Activated naive CD4-positive, alpha-beta T cell treated with anti-CD3 and anti-CD28 coated beads for 36 hours (primary cell): ENCODE measurements around the gene EVA1C. TPM values are rescaled to one million over a fixed set of nuclear protein-coding genes. Genes with fewer than 3 reads are reported as not detected.
"Not testable (repeated sequence)": the region's sequence is repeated elsewhere in the genome, so short reads cannot be mapped to it uniquely, and the experiment has no call there.

Source experiments
- CTCF ChIA-PET: fragments of 350-600 bp; sonication (Branson Sonifier 250); formaldehyde crosslinking; loops from one replicate; lab custom pipeline; 2021; ENCODE audit warnings: antibody characterized with exemption; lab: Charles Lee
- DNase-seq: peaks from one replicate; pipeline ENCODE4 v3.0.0-alpha.2; 2020
- H3K27ac Mint-ChIP-seq: one replicate; pipeline ENCODE4 v1.8.0; 2021; ENCODE audit warnings: mild to moderate bottlenecking, mixed read lengths
- H3K27me3 Mint-ChIP-seq: one replicate; pipeline ENCODE4 v1.8.0; 2021; ENCODE audit warnings: low read depth, mixed read lengths
- H3K36me3 Mint-ChIP-seq: one replicate; pipeline ENCODE4 v1.8.0; 2021; ENCODE audit warnings: low read depth, mixed read lengths
- H3K4me1 Mint-ChIP-seq: one replicate; pipeline ENCODE4 v1.8.0; 2021; ENCODE audit warnings: low read depth, mixed read lengths
- H3K4me3 Mint-ChIP-seq: one replicate; pipeline ENCODE4 v1.8.0; 2021; ENCODE audit warnings: mild to moderate bottlenecking, moderate library complexity, mixed read lengths
- H3K9me3 Mint-ChIP-seq: one replicate; pipeline ENCODE4 v1.8.0; 2021; ENCODE audit warnings: mixed read lengths
- intact Hi-C: fragments of 100-400 bp; cut with micrococcal nuclease; formaldehyde crosslinking; loops from one replicate; pipeline ENCODE4 v1.15.1; 2023
- total RNA-seq, 2 experiments: library from RNA; stranded (reverse); gene quantifications; one replicate each; pipeline ENCODE4 v1.2.3, GENCODE V29; 2021

Gene EVA1C
- total RNA-seq, 2 experiments from 2014 or later = 5.3 to 5.9 TPM

DNA sequence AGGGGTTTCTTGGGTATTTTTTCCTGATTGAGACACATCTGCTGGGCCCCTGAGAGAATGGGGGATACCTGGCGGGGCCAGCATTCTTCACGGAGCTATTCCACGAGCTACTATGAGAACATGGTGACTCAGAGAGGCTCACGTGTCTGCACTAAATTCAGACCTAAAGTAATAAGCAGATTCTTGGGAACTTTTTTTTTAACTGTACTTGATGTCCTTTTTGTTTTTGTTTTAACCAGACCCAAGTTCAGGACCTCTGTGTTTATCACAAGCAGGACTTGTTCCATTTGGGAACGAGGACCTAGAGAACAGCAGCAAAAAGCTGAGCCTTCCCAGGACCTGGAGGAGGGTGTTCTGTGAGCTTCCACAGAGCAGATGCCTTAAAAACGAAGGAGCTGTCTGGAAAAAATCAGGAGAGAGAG, 44.0 kb downstream of the EVA1C start:
- intact Hi-C loops = no loop called here
- H3K9me3 Mint-ChIP-seq = no peaks in the 10 kb centered on the region
- no peak for DNase-seq
- H3K4me1 Mint-ChIP-seq = no peaks in the 10 kb centered on the region
- no peak overlapping the region for H3K27ac Mint-ChIP-seq
- CTCF ChIA-PET = interaction anchor here (1.2 kb wide), 1 partner anchor 145 kb away, joined by 4 read pairs; no protein-coding TSS in a partner anchor
- no peak overlapping the region for H3K4me3 Mint-ChIP-seq
- peaks cover 17% of the 10 kb centered on the region for H3K36me3 Mint-ChIP-seq
- no peaks in the 10 kb centered on the region for H3K27me3 Mint-ChIP-seq

- intact Hi-C loops = no loop called here
- H3K4me1 Mint-ChIP-seq = no peaks in the 10 kb centered on the region
- DNase-seq = no peak
- peaks cover 18% of the 10 kb centered on the region for H3K36me3 Mint-ChIP-seq
- no peak overlapping the region for H3K4me3 Mint-ChIP-seq
- no peaks in the 10 kb centered on the region for H3K9me3 Mint-ChIP-seq
- H3K27me3 Mint-ChIP-seq = no peaks in the 10 kb centered on the region
- no peak overlapping the region for H3K27ac Mint-ChIP-seq
- CTCF ChIA-PET = interaction anchor here (1.2 kb wide), 1 partner anchor 144 kb away, joined by 4 read pairs; no protein-coding TSS in a partner anchor
These were observed 44.9 kb downstream of the EVA1C start for GRCh38 chr21:32457360-32457840.

- H3K4me3 Mint-ChIP-seq = no peak overlapping the region
- no peaks in the 10 kb centered on the region for H3K27me3 Mint-ChIP-seq
- H3K36me3 Mint-ChIP-seq = peaks cover 20% of the 10 kb centered on the region
- no peaks in the 10 kb centered on the region for H3K9me3 Mint-ChIP-seq
- intact Hi-C loops = no loop called here
- H3K27ac Mint-ChIP-seq = no peak overlapping the region
- no peaks in the 10 kb centered on the region for H3K4me1 Mint-ChIP-seq
- no peak for DNase-seq
- CTCF ChIA-PET = no interaction called here
These were observed 45.5 kb downstream of the EVA1C start for GRCh38 chr21:32457962-32458361.

DNA sequence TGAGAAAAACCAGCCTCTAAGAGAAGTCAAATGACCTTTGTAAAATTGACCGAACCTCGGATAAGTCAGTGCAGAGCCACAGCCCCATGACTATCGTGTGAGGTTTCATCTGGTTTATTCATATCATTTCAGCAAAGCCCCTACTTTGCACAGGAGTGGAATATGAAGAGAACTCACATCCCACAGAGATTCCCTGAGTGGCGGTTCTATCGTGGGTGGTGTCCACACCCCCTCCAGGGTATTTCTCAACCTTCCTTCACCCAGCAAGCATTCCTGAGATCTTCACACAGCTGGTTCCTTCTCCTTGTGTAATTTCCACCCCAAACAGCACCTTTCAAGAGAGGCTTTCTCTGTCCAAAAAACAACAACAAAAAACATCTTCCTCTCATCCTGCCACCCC, 47.5 kb downstream of the EVA1C start:
- Mint-ChIP-seq H3K36me3 (peaks cover 20% of the 10 kb centered on the region), H3K27ac (no peak overlapping the region), H3K4me3 (no peak overlapping the region), H3K9me3 (no peaks in the 10 kb centered on the region), H3K4me1 (no peaks in the 10 kb centered on the region), H3K27me3 (no peaks in the 10 kb centered on the region)
- CTCF ChIA-PET = no interaction called here
- intact Hi-C loops = no loop called here
- DNase-seq = no peak

DNA sequence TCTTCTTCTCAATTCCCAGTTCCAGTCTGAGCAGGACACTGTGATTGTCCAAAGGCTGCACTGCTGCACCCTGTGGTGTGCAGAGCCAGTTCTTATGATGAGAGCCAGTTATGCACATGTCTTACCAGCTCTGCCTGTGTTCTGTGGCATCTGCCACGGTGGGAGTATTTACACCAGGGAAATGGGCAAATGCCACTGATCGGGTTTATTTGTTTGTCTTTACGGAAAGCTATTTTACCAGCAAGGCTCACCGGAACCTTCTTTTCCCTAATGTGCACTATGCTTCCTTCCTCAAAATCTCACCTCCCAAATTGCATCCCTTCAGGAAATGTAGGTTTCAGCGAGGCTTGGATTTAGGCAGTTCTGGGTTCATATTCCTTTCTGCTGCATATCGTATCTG, 49.0 kb downstream of the EVA1C start:
- CTCF ChIA-PET = no interaction called here
- peaks cover 23% of the 10 kb centered on the region for H3K36me3 Mint-ChIP-seq
- no peak for DNase-seq

DNA sequence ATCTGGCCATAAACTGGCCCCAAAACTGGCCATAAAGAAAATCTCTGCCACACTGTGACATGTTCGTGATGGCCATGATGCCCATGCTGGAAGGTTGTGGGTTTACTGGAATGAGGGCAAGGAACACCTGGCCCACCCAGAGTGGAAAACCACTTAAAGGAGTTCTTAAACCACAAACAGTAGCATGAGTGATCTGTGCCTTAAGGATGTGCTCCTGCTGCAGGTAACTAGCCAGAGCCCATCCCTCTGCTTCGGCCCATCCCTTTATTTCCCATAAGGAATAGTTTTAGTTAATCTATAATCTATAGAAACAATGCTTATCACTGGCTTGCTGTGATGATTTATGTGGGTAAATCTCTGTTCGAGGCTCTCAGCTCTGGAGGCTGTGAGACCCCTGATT, 50.1 kb downstream of the EVA1C start:
- H3K4me3 Mint-ChIP-seq, intact Hi-C loops, H3K4me1 Mint-ChIP-seq, H3K27ac Mint-ChIP-seq, DNase-seq, H3K9me3 Mint-ChIP-seq, H3K27me3 Mint-ChIP-seq, CTCF ChIA-PET: not testable (repeated sequence)
- peaks cover 23% of the 10 kb centered on the region for H3K36me3 Mint-ChIP-seq

More for the DNA sequence above, 49.0 kb downstream of the EVA1C start:
- Mint-ChIP-seq H3K9me3 (no peaks in the 10 kb centered on the region), H3K27me3 (no peaks in the 10 kb centered on the region), H3K4me3 (no peak overlapping the region), H3K4me1 (no peaks in the 10 kb centered on the region), H3K27ac (no peak overlapping the region)
- intact Hi-C loops = no loop called here

DNA sequence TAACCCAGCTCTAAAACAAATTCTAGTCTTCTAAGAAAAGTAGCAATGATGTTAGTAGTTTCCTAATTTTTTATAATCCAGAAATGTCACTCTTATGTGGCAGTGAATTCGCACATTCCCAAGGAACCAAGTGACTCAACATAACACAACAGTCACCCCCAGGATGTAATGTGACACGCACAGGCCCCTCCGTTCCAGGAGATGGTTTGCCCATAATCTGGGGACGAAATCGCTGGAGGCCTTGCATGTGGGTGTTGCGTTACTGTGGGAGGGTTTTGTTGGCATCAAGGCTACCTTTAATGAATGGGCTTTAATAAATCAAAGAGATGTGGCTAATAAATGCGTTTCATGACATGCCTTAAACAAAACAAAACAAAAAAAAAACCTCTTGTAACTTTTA, 50.9 kb downstream of the EVA1C start:
- intact Hi-C loops = no loop called here
- CTCF ChIA-PET = no interaction called here
- no peak overlapping the region for H3K4me3 Mint-ChIP-seq
- no peak overlapping the region for H3K27ac Mint-ChIP-seq
- no peak for DNase-seq
- H3K4me1 Mint-ChIP-seq = no peaks in the 10 kb centered on the region
- H3K9me3 Mint-ChIP-seq = no peaks in the 10 kb centered on the region
- peaks cover 21% of the 10 kb centered on the region for H3K36me3 Mint-ChIP-seq
- H3K27me3 Mint-ChIP-seq = no peaks in the 10 kb centered on the region

DNA sequence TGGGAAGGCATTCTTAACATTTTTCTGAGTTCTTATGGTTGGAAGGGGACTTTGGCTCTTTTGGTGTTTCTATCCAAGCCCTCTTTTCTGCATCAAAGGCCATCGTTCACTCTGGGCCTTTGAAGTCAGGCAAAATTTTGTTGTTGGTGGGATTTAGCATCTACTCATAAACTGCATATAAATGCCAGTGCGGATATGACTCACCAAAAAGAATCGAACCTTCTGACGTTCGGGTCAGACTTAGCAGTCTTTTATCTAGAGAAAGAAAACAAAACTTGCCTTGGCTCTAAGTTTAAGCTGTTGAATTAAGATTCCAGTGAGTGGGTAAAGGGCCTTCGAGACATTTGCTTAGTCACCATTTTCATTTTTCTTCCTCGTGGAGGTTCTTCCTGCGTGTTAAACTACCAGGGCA, 51.4 kb downstream of the EVA1C start:
- Mint-ChIP-seq H3K27me3 (no peaks in the 10 kb centered on the region), H3K9me3 (no peaks in the 10 kb centered on the region), H3K4me3 (no peak overlapping the region), H3K27ac (no peak overlapping the region), H3K4me1 (no peaks in the 10 kb centered on the region), H3K36me3 (peaks cover 18% of the 10 kb centered on the region)
- intact Hi-C loops = no loop called here
- DNase-seq = no peak
- CTCF ChIA-PET = no interaction called here

- H3K27me3 Mint-ChIP-seq = no peaks in the 10 kb centered on the region
- peaks cover 15% of the 10 kb centered on the region for H3K36me3 Mint-ChIP-seq
- no peaks in the 10 kb centered on the region for H3K9me3 Mint-ChIP-seq
- no peak for DNase-seq
- H3K4me1 Mint-ChIP-seq = no peaks in the 10 kb centered on the region
- CTCF ChIA-PET = no interaction called here
- H3K27ac Mint-ChIP-seq = no peak overlapping the region
- H3K4me3 Mint-ChIP-seq = no peak overlapping the region
- intact Hi-C loops = no loop called here
These were observed 54.8 kb downstream of the EVA1C start for GRCh38 chr21:32467291-32467690.

DNA sequence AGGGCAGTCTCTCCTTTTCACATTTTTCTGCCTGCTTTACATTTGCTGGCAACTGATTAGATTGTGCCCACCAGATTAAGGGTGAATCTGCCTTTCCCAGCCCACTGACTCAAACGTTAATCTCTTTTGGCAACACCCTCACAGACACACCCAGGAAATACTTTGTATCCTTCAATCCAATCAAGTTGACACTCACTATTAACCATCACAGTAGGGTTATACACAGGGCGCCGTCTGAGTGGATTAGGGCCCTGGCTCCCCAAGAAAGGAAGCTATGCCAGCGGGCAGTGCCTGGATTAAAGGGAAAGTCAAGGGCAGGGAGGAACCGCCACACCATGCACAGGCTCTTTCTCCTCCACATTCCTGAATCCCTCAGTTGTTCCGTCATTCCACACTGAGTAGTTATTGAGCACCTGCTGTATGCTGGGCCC, 56.2 kb downstream of the EVA1C start:
- CTCF ChIA-PET = no interaction called here

GRCh38 chr21:32469628-32470027, 57.1 kb downstream of the EVA1C start:
- intact Hi-C loops = no loop called here
- H3K36me3 Mint-ChIP-seq = peaks cover 11% of the 10 kb centered on the region
- H3K9me3 Mint-ChIP-seq = no peaks in the 10 kb centered on the region
- H3K4me3 Mint-ChIP-seq = no peak overlapping the region
- no peak overlapping the region for H3K27ac Mint-ChIP-seq
- H3K4me1 Mint-ChIP-seq = no peaks in the 10 kb centered on the region
- CTCF ChIA-PET = interaction anchor here (0.7 kb wide), 1 partner anchor 259 kb away, joined by 3 read pairs; no protein-coding TSS in a partner anchor
- H3K27me3 Mint-ChIP-seq = no peaks in the 10 kb centered on the region
- no peak for DNase-seq

More for the DNA sequence above, 56.2 kb downstream of the EVA1C start:
- no peaks in the 10 kb centered on the region for H3K27me3 Mint-ChIP-seq
- H3K9me3 Mint-ChIP-seq = no peaks in the 10 kb centered on the region
- H3K27ac Mint-ChIP-seq = no peak overlapping the region
- no peaks in the 10 kb centered on the region for H3K4me1 Mint-ChIP-seq
- H3K36me3 Mint-ChIP-seq = peaks cover 12% of the 10 kb centered on the region
- DNase-seq = no peak
- no peak overlapping the region for H3K4me3 Mint-ChIP-seq
- intact Hi-C loops = no loop called here

GRCh38 chr21:32470206-32470605, 57.7 kb downstream of the EVA1C start:
- intact Hi-C loops = no loop called here
- Mint-ChIP-seq H3K4me3 (no peak overlapping the region), H3K36me3 (peaks cover 11% of the 10 kb centered on the region), H3K4me1 (no peaks in the 10 kb centered on the region), H3K9me3 (no peaks in the 10 kb centered on the region), H3K27ac (no peak overlapping the region), H3K27me3 (no peaks in the 10 kb centered on the region)
- no peak for DNase-seq
- CTCF ChIA-PET = interaction anchor here (0.7 kb wide), 1 partner anchor 258 kb away, joined by 3 read pairs; no protein-coding TSS in a partner anchor
